IMR-90 (cell line): Measurements from ENCODE around the gene CALHM6. TPM values are rescaled to one million over a fixed set of nuclear protein-coding genes. Genes with fewer than 3 reads are reported as not detected.

Experiments
- ATAC-seq: fragments of 200-7000 bp; cut with Tn5 transposase; 2 replicates; pipeline ENCODE4 v1.9.1; 2020; ENCODE audit warnings: low read depth, mild to moderate bottlenecking, moderate library complexity
- BruUV-seq: library from RNA; stranded (reverse); fragments of 400-500 nt; replicated peaks from 2 replicates; lab custom pipeline; 2021; lab: Mats Ljungman, UMichigan
- CTCF ChIA-PET: fragments of 300-600 bp; formaldehyde crosslinking; extraction: SDS; loops from one replicate; lab custom pipeline; 2021; ENCODE audit warnings: antibody characterized with exemption; lab: Yijun Ruan, JAX
- POLR2A ChIA-PET: fragments of 300-600 bp; sonication (Branson Sonifier 250); formaldehyde crosslinking; loops from one replicate; lab custom pipeline; 2022; ENCODE audit warnings: antibody characterized with exemption; ENCODE audit not compliant: unreplicated experiment; lab: Charles Lee
- DNase-seq: peaks from one replicate; pipeline ENCODE4 v3.0.0; 2013
- H2AFZ ChIP-seq: replicated peaks from 2 replicates; pipeline ENCODE3; 2013; ENCODE audit warnings: low read length, mild to moderate bottlenecking; ENCODE audit not compliant: poor library complexity
- H2AK5ac ChIP-seq: 2 replicates; pipeline ENCODE4 v1.6.1; 2013; ENCODE audit warnings: low read depth, low read length, inconsistent platforms
- H2AK9ac ChIP-seq: replicated peaks from 2 replicates; pipeline ENCODE3; 2013; ENCODE audit warnings: mild to moderate bottlenecking, low read depth, low read length, moderate library complexity; ENCODE audit not compliant: poor library complexity
- H2BK120ac ChIP-seq: 2 replicates; pipeline ENCODE4 v1.6.1; 2013; ENCODE audit warnings: low read depth, low read length, inconsistent platforms
- H2BK15ac ChIP-seq: 3 replicates; pipeline ENCODE4 v1.6.1; 2013; ENCODE audit warnings: low read depth, low read length, inconsistent platforms
- H2BK20ac ChIP-seq: 2 replicates; pipeline ENCODE4 v1.6.1; 2013; ENCODE audit warnings: low read depth, mild to moderate bottlenecking, inconsistent platforms, low read length, moderate library complexity
- H2BK5ac ChIP-seq: 2 replicates; pipeline ENCODE4 v1.6.1; 2013; ENCODE audit warnings: mild to moderate bottlenecking, low read depth, low read length, inconsistent platforms; ENCODE audit not compliant: poor library complexity, severe bottlenecking
- H3K14ac ChIP-seq: replicated peaks from 2 replicates; pipeline ENCODE4 v1.6.1; 2013; ENCODE audit warnings: low read depth, low read length, inconsistent platforms
- H3K18ac ChIP-seq: 2 replicates; pipeline ENCODE4 v1.6.1; 2013; ENCODE audit warnings: low read depth, low read length, control low read depth
- H3K23ac ChIP-seq: 2 replicates; pipeline ENCODE4 v1.6.1; 2013; ENCODE audit warnings: low read depth, low read length, inconsistent platforms
- H3K27ac ChIP-seq: 2 replicates; pipeline ENCODE4 v1.5.1; 2013; ENCODE audit warnings: mild to moderate bottlenecking, control low read depth, low read length; ENCODE audit not compliant: insufficient read depth
- H3K27me3 ChIP-seq: 2 replicates; pipeline ENCODE4 v1.6.1; 2013; ENCODE audit warnings: low read length; ENCODE audit not compliant: control insufficient read depth, insufficient read depth
- H3K36me3 ChIP-seq: 2 replicates; pipeline ENCODE4 v1.6.1; 2013; ENCODE audit warnings: low read length, mixed read lengths; ENCODE audit not compliant: control insufficient read depth, insufficient read depth
- H3K4ac ChIP-seq: 2 replicates; pipeline ENCODE4 v1.6.1; 2013; ENCODE audit warnings: low read depth, low read length, inconsistent platforms
- H3K4me1 ChIP-seq: 2 replicates; pipeline ENCODE4 v1.6.1; 2013; ENCODE audit warnings: low read length, mixed read lengths; ENCODE audit not compliant: control insufficient read depth, insufficient read depth
- H3K4me2 ChIP-seq: 2 replicates; pipeline ENCODE4 v1.6.1; 2013; ENCODE audit warnings: low read depth, mild to moderate bottlenecking, control low read depth, low read length, moderate library complexity
- H3K4me3 ChIP-seq: 2 replicates; pipeline ENCODE4 v1.5.1; 2013; ENCODE audit warnings: low read depth, mild to moderate bottlenecking, control low read depth, low read length, moderate library complexity; ENCODE audit not compliant: insufficient read depth
- H3K56ac ChIP-seq: 2 replicates; pipeline ENCODE4 v1.6.1; 2013; ENCODE audit warnings: low read length, inconsistent platforms; ENCODE audit not compliant: insufficient read depth; ENCODE audit errors: extremely low read depth
- H3K79me1 ChIP-seq, 2 experiments: 2 replicates each; pipeline ENCODE4 v1.6.1; 2013; ENCODE audit warnings: low read length in 2 of 2, inconsistent platforms in 1 of 2, low read depth in 1 of 2
- H3K9ac ChIP-seq: 2 replicates; pipeline ENCODE4 v1.6.1; 2013; ENCODE audit warnings: low read depth, low read length, control low read depth
- H3K9me1 ChIP-seq: 2 replicates; pipeline ENCODE4 v1.6.1; 2013; ENCODE audit warnings: low read length, inconsistent platforms; ENCODE audit not compliant: insufficient read depth
- H3K9me3 ChIP-seq: 2 replicates; pipeline ENCODE4 v1.6.1; 2013; ENCODE audit warnings: low read length; ENCODE audit not compliant: control insufficient read depth, insufficient read depth
- H4K20me1 ChIP-seq: 2 replicates; pipeline ENCODE4 v1.6.1; 2013; ENCODE audit warnings: low read length, inconsistent platforms; ENCODE audit not compliant: insufficient read depth
- H4K5ac ChIP-seq: 2 replicates; pipeline ENCODE4 v1.6.1; 2013; ENCODE audit warnings: mild to moderate bottlenecking, low read depth, low read length, control low read depth
- H4K8ac ChIP-seq, 2 experiments: 2 replicates each; pipeline ENCODE4 v1.6.1; 2013; ENCODE audit warnings: low read depth in 2 of 2, low read length in 2 of 2, control low read depth in 1 of 2, inconsistent platforms in 1 of 2
- H4K91ac ChIP-seq: 2 replicates; pipeline ENCODE4 v1.6.1; 2013; ENCODE audit warnings: low read depth, low read length, inconsistent platforms; ENCODE audit not compliant: insufficient read depth
- BHLHE40 ChIP-seq: fragments of 150-350 bp; IDR thresholded peaks from 2 replicates; pipeline ENCODE4 v1.6.1; 2016; ENCODE audit warnings: mild to moderate bottlenecking, low read depth, low read length
- CEBPB ChIP-seq: IDR thresholded peaks from 2 replicates; pipeline ENCODE4 v1.6.1; 2012; ENCODE audit warnings: low read depth, low read length, improper control_type of control experiment
- CTCF ChIP-seq: conservative IDR thresholded peaks from 2 replicates; pipeline ENCODE4 v1.5.1; 2012; ENCODE audit warnings: mild to moderate bottlenecking, low read depth, low read length, improper control_type of control experiment
- FOS ChIP-seq: fragments of 150-350 bp; IDR thresholded peaks from 2 replicates; pipeline ENCODE4 v1.6.1; 2016; ENCODE audit warnings: low read depth, low read length
- MAFK ChIP-seq: IDR thresholded peaks from 2 replicates; pipeline ENCODE4 v1.6.1; 2012; ENCODE audit warnings: low read depth, low read length, improper control_type of control experiment
- MXI1 ChIP-seq: IDR thresholded peaks from 2 replicates; pipeline ENCODE4 v1.6.1; 2012; ENCODE audit warnings: low read depth, mild to moderate bottlenecking, low read length, moderate library complexity, borderline replicate concordance
- POLR2A ChIP-seq: IDR thresholded peaks from 2 replicates; pipeline ENCODE4 v1.6.1; 2012; ENCODE audit warnings: mild to moderate bottlenecking, low read depth, low read length
- RAD21 ChIP-seq: IDR thresholded peaks from 2 replicates; pipeline ENCODE4 v1.6.1; 2012; ENCODE audit warnings: low read length, improper control_type of control experiment
- RCOR1 ChIP-seq: IDR thresholded peaks from 2 replicates; pipeline ENCODE4 v1.6.1; 2012; ENCODE audit warnings: mild to moderate bottlenecking, low read length, improper control_type of control experiment; ENCODE audit not compliant: insufficient replicate concordance
- SMC3 ChIP-seq: fragments of 150-350 bp; IDR thresholded peaks from 2 replicates; pipeline ENCODE4 v1.6.1; 2016; ENCODE audit warnings: low read depth, mild to moderate bottlenecking, antibody characterized with exemption, low read length, moderate library complexity
- WGBS, 2 experiments: methylation state at CpG; one replicate each; pipeline versions ENCODE4 v1.1.5 to v1.1.7; 2013; ENCODE audit warnings: missing lambda C conversion rate in 2 of 2; ENCODE audit not compliant: insufficient read length in 1 of 2; ENCODE audit errors: extremely low coverage in 2 of 2; 5-methylcytosine and 5-hydroxymethylcytosine counted together
- dilution Hi-C: fragments of 300-500 bp; cut with HindIII; formaldehyde crosslinking; loops from one replicate; pipeline ENCODE4 v1.14.3; 2018; ENCODE audit warnings: low sequenced_read_pairs; ENCODE audit not compliant: unreplicated experiment
- in situ Hi-C: fragments of 300-500 bp; cut with MboI; formaldehyde crosslinking; loops from 3 replicates; pipeline ENCODE4 v1.14.3; 2019; ENCODE audit warnings: low sequenced_read_pairs, inconsistent platforms, mixed read lengths
- intact Hi-C: fragments of 100-400 bp; cut with micrococcal nuclease; formaldehyde crosslinking; loops from 2 replicates; pipeline ENCODE4 v1.10.0; 2022
- polyA plus RNA-seq, 3 experiments: library from polyadenylated mRNA; depleted of rRNA; stranded (reverse); fragments of >200 nt; gene quantifications; 2 replicates each; pipeline ENCODE4 v1.2.3, GENCODE V29; 2012; ENCODE audit warnings: low replicate concordance in 1 of 3
- total RNA-seq: library from RNA; depleted of rRNA; stranded (reverse); fragments of >200 nt; gene quantifications from 2 replicates; pipeline ENCODE4 v1.2.3, GENCODE V29; 2012
- TF ChIP-seq, protein P1 (sequence below): fragments of 150-350 bp; IDR thresholded peaks from 2 replicates; pipeline ENCODE4 v1.6.1; 2017; ENCODE audit warnings: mild to moderate bottlenecking, antibody characterized with exemption, low read length, low read depth

Gene CALHM6
- total and polyA plus RNA-seq, 2 of the 4 experiments (the other 2 are of a cell fraction) = 0.72 to 1.5 TPM

GRCh38 chr6:116459927-116460326, 1.2 kb upstream of the CALHM6 start:
- no peak overlapping the region for H3K4me2 ChIP-seq
- no peak overlapping the region for H2BK5ac ChIP-seq
- CTCF ChIA-PET = no interaction called here
- TF ChIP-seq RCOR1 = no peak
- TF ChIP-seq RAD21 = no peak
- TF ChIP-seq MXI1 = no peak
- TF ChIP-seq SMC3 = no peak
- TF ChIP-seq, protein P1, sequence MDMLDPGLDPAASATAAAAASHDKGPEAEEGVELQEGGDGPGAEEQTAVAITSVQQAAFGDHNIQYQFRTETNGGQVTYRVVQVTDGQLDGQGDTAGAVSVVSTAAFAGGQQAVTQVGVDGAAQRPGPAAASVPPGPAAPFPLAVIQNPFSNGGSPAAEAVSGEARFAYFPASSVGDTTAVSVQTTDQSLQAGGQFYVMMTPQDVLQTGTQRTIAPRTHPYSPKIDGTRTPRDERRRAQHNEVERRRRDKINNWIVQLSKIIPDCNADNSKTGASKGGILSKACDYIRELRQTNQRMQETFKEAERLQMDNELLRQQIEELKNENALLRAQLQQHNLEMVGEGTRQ = no peak
- no peak for TF ChIP-seq CEBPB
- no peak for TF ChIP-seq FOS
- no peak for TF ChIP-seq CTCF
- TF ChIP-seq MAFK = no peak
- no peak for TF ChIP-seq POLR2A
- TF ChIP-seq BHLHE40 = no peak
- no peak overlapping the region for H3K56ac ChIP-seq
- peaks cover 9% of the 10 kb centered on the region for H3K27me3 ChIP-seq
- DNase-seq (no peak), ATAC-seq (no peak)
- H3K18ac ChIP-seq = no peak overlapping the region
- H3K4me3 ChIP-seq = no peak overlapping the region
- in situ Hi-C loops = no loop called here
- no peak overlapping the region for H3K14ac ChIP-seq
- no peaks in the 10 kb centered on the region for H3K9me1 ChIP-seq
- H4K91ac ChIP-seq = no peak overlapping the region
- no TSS peak for BruUV-seq
- no peak overlapping the region for H2AK9ac ChIP-seq
- H2AK5ac ChIP-seq = no peak overlapping the region
- H2BK15ac ChIP-seq = no peak overlapping the region
- no peak overlapping the region for H3K9ac ChIP-seq
- H4K5ac ChIP-seq = no peak overlapping the region
- H3K4me1 ChIP-seq = no peaks in the 10 kb centered on the region; the same call in 1 of the 2 replicates
- H3K23ac ChIP-seq = no peak overlapping the region
- no peak overlapping the region for H2BK120ac ChIP-seq
- POLR2A ChIA-PET = no interaction called here
- no peaks in the 10 kb centered on the region for H3K36me3 ChIP-seq
- no peak overlapping the region for H2AFZ ChIP-seq
- 0 out of 2 replicates have a peak, but pooled peaks cover 1% of the 10 kb centered on the region for H3K9me3 ChIP-seq
- H3K27ac ChIP-seq = no peak overlapping the region
- dilution Hi-C loops = no loop called here
- no peaks in the 10 kb centered on the region for H4K20me1 ChIP-seq
- H3K4ac ChIP-seq = no peak overlapping the region
- H3K79me1 ChIP-seq = no peaks in the 10 kb centered on the region
- H4K8ac ChIP-seq = no peak overlapping the region
- intact Hi-C loops = no loop called here
- 78% methylated on average over 1 of the region's 4 CpGs; no CpG with 5 or more reads in 1 of the 2 experiments for WGBS, 2 experiments
- no peak overlapping the region for H2BK20ac ChIP-seq
